H1 (cell line): Measurements from ENCODE around the gene FANK1. TPM values are rescaled to one million over a fixed set of nuclear protein-coding genes. Genes with fewer than 3 reads are reported as not detected.

Experiments
- CTCF ChIA-PET: fragments of 300-600 bp; sonication (Branson Sonifier 250); formaldehyde crosslinking; loops from one replicate; lab custom pipeline; 2021; ENCODE audit not compliant: partially characterized antibody; lab: Charles Lee
- POLR2A ChIA-PET: fragments of 300-600 bp; sonication (Branson Sonifier 250); formaldehyde crosslinking; loops from one replicate; lab custom pipeline; 2021; ENCODE audit warnings: inconsistent platforms; ENCODE audit not compliant: partially characterized antibody; lab: Charles Lee
- DNase-seq, 2 experiments: peaks; one replicate each; pipeline versions ENCODE4 v3.0.0 to v3.0.0-alpha.2; 2010 to 2022; ENCODE audit warnings: low spot score in 2 of 2, low read depth in 1 of 2, mixed read lengths in 1 of 2
- FAIRE-seq: peaks from 2 replicates; lab custom pipeline; 2011; peaks lifted over from hg19 to GRCh38; lab: Jason Lieb, UNC
- H2AFZ ChIP-seq: 2 replicates; pipeline ENCODE4 v1.8.1; 2012; ENCODE audit warnings: low read length, inconsistent platforms
- H2AK5ac ChIP-seq: 2 replicates; pipeline ENCODE4 v1.6.1; 2013; ENCODE audit warnings: low read depth, low read length
- H2BK120ac ChIP-seq: replicated peaks from 2 replicates; pipeline ENCODE3; 2013; ENCODE audit warnings: low read depth, low read length, inconsistent platforms
- H2BK12ac ChIP-seq: 2 replicates; pipeline ENCODE4 v1.6.1; 2013; ENCODE audit warnings: low read depth, low read length
- H2BK15ac ChIP-seq: 2 replicates; pipeline ENCODE4 v1.6.1; 2013; ENCODE audit warnings: low read length
- H2BK20ac ChIP-seq: 2 replicates; pipeline ENCODE4 v1.6.1; 2013; ENCODE audit warnings: low read length
- H2BK5ac ChIP-seq: 2 replicates; pipeline ENCODE4 v1.6.1; 2013; ENCODE audit warnings: low read depth, low read length
- H3K14ac ChIP-seq: 2 replicates; pipeline ENCODE4 v1.6.1; 2013; ENCODE audit warnings: inconsistent platforms; ENCODE audit not compliant: insufficient read length
- H3K18ac ChIP-seq: 2 replicates; pipeline ENCODE4 v1.6.1; 2013; ENCODE audit warnings: low read length; ENCODE audit errors: extremely low read depth
- H3K23ac ChIP-seq: 2 replicates; pipeline ENCODE4 v1.6.1; 2013; ENCODE audit warnings: inconsistent platforms; ENCODE audit not compliant: insufficient read length
- H3K23me2 ChIP-seq: 2 replicates; pipeline ENCODE4 v1.6.1; 2013; ENCODE audit warnings: low read depth, low read length
- H3K27ac ChIP-seq: 2 replicates; pipeline ENCODE4 v1.6.1; 2011; ENCODE audit warnings: low read depth, low read length, inconsistent platforms
- H3K27me3 ChIP-seq, 4 experiments: replicated peaks in 1 of 4; 1 replicate in 1 of 4; 2 replicates in 3 of 4; pipeline versions ENCODE4 v1.6.1 to v1.8.1; 2011 to 2013; ENCODE audit warnings: low read length in 3 of 4, mild to moderate bottlenecking in 3 of 4, inconsistent platforms in 2 of 4, mixed read lengths in 2 of 4, moderate library complexity in 1 of 4; ENCODE audit not compliant: control insufficient read depth in 3 of 4, insufficient read depth in 3 of 4; ENCODE audit errors: extremely low read depth in 1 of 4
- H3K36me3 ChIP-seq, 4 experiments: 2 replicates each; pipeline versions ENCODE4 v1.6.1 to v1.8.1; 2011 to 2013; ENCODE audit warnings: mild to moderate bottlenecking in 4 of 4, low read length in 3 of 4, moderate library complexity in 2 of 4, control low read depth in 1 of 4, inconsistent platforms in 1 of 4; ENCODE audit not compliant: insufficient read depth in 4 of 4, control insufficient read depth in 2 of 4
- H3K4ac ChIP-seq: replicated peaks from 2 replicates; pipeline ENCODE3; 2013; ENCODE audit warnings: low read length, low read depth, mixed read lengths, inconsistent platforms; ENCODE audit not compliant: insufficient read length
- H3K4me1 ChIP-seq, 4 experiments: replicated peaks in 1 of 4; 1 replicate in 1 of 4; 2 replicates in 3 of 4; pipeline versions ENCODE4 v1.6.1 to v1.8.1; 2011 to 2013; ENCODE audit warnings: low read length in 3 of 4, inconsistent platforms in 2 of 4, mixed read lengths in 1 of 4; ENCODE audit not compliant: insufficient read depth in 4 of 4, control insufficient read depth in 3 of 4
- H3K4me2 ChIP-seq, 2 experiments: 2 replicates each; pipeline versions ENCODE4 v1.6.1 to v1.8.1; 2011 to 2013; ENCODE audit warnings: low read depth in 2 of 2, low read length in 2 of 2, control low read depth in 1 of 2, inconsistent platforms in 1 of 2, mild to moderate bottlenecking in 1 of 2; ENCODE audit not compliant: insufficient read depth in 1 of 2
- H3K4me3 ChIP-seq, 4 experiments: fragments of 200-600, 300-600 bp in 1 of 4; sonication (generic), shearing (Covaris generic), sonication (Bioruptor Twin) in 1 of 4; 2 replicates each; pipeline versions ENCODE4 v1.5.1 to v1.8.1; 2011 to 2016; ENCODE audit warnings: low read length in 4 of 4, low read depth in 3 of 4, control low read depth in 2 of 4, inconsistent platforms in 2 of 4, mild to moderate bottlenecking in 2 of 4, mixed read lengths in 1 of 4, moderate library complexity in 1 of 4; ENCODE audit not compliant: insufficient read depth in 2 of 4; ENCODE audit errors: extremely low read depth in 1 of 4
- H3K56ac ChIP-seq: replicated peaks from 2 replicates; pipeline ENCODE3; 2013; ENCODE audit warnings: low read depth, mild to moderate bottlenecking, mixed read lengths, low read length, inconsistent platforms; ENCODE audit not compliant: insufficient read length
- H3K79me1 ChIP-seq: 2 replicates; pipeline ENCODE4 v1.6.1; 2013; ENCODE audit warnings: low read depth, low read length, control low read depth
- H3K79me2 ChIP-seq, 2 experiments: 2 replicates each; pipeline versions ENCODE4 v1.6.1 to v1.8.1; 2012 to 2013; ENCODE audit warnings: low read length in 2 of 2, mild to moderate bottlenecking in 2 of 2, inconsistent platforms in 1 of 2; ENCODE audit not compliant: insufficient read depth in 2 of 2, control insufficient read depth in 1 of 2
- H3K9ac ChIP-seq, 4 experiments: replicated peaks in 1 of 4; 1 replicate in 1 of 4; 2 replicates in 3 of 4; pipeline versions ENCODE4 v1.6.1 to v1.8.1; 2011 to 2013; ENCODE audit warnings: low read depth in 3 of 4, low read length in 3 of 4, control low read depth in 2 of 4, mild to moderate bottlenecking in 2 of 4, moderate library complexity in 2 of 4, inconsistent platforms in 1 of 4; ENCODE audit errors: extremely low read depth in 1 of 4
- H3K9me3 ChIP-seq, 2 experiments: 2 replicates each; pipeline versions ENCODE4 v1.6.1 to v1.8.1; 2012 to 2013; ENCODE audit warnings: mild to moderate bottlenecking in 2 of 2, moderate library complexity in 2 of 2, control low read depth in 1 of 2, inconsistent platforms in 1 of 2, low read depth in 1 of 2, low read length in 1 of 2, mixed read lengths in 1 of 2; ENCODE audit not compliant: insufficient read depth in 2 of 2
- H4K20me1 ChIP-seq, 2 experiments: replicated peaks in 1 of 2; 2 replicates each; pipeline versions ENCODE3 to v1.8.1; 2011 to 2013; ENCODE audit warnings: inconsistent platforms in 2 of 2, low read length in 2 of 2, mild to moderate bottlenecking in 1 of 2; ENCODE audit not compliant: insufficient read depth in 2 of 2, control insufficient read depth in 1 of 2
- H4K5ac ChIP-seq: 2 replicates; pipeline ENCODE4 v1.6.1; 2013; ENCODE audit warnings: low read length, low read depth, mixed read lengths, inconsistent platforms; ENCODE audit not compliant: insufficient read length
- H4K8ac ChIP-seq: 2 replicates; pipeline ENCODE4 v1.8.0; 2013; ENCODE audit warnings: mild to moderate bottlenecking, moderate library complexity, low read length, inconsistent platforms; ENCODE audit not compliant: insufficient read depth; ENCODE audit errors: extremely low read depth
- H4K91ac ChIP-seq: replicated peaks from 2 replicates; pipeline ENCODE3; 2013; ENCODE audit warnings: low read length, mixed read lengths, inconsistent platforms; ENCODE audit not compliant: insufficient read length
- BRCA1 ChIP-seq: IDR thresholded peaks from 2 replicates; pipeline ENCODE4 v1.6.1; 2012; ENCODE audit warnings: low read depth, low read length, improper control_type of control experiment
- CTBP2 ChIP-seq: IDR thresholded peaks from 2 replicates; pipeline ENCODE4 v1.7.0; 2011; ENCODE audit warnings: borderline replicate concordance, mild to moderate bottlenecking, moderate library complexity, mixed read lengths, low read length; ENCODE audit not compliant: insufficient read depth, insufficient read length
- POLR2AphosphoS5 ChIP-seq: IDR thresholded peaks from 2 replicates; pipeline ENCODE4 v1.6.1; 2011; ENCODE audit warnings: low read depth, low read length
- RBBP5 ChIP-seq: IDR thresholded peaks from 2 replicates; pipeline ENCODE4 v1.7.1; 2012; ENCODE audit warnings: low read depth, mild to moderate bottlenecking, inconsistent platforms, low read length, moderate library complexity, borderline replicate concordance
- RXRA ChIP-seq: IDR thresholded peaks from 2 replicates; pipeline ENCODE4 v1.6.1; 2011; ENCODE audit warnings: low read depth, mild to moderate bottlenecking, low read length, moderate library complexity; ENCODE audit not compliant: insufficient read depth
- WGBS, 2 experiments: shearing (Covaris generic) in 1 of 2; methylation state at CpG; one replicate each; pipeline versions ENCODE4 v1.1.6 to v1.1.7; 2013 to 2015; ENCODE audit warnings: low lambda C conversion rate in 2 of 2, mixed read lengths in 2 of 2, inconsistent platforms in 1 of 2, low coverage in 1 of 2, missing lambda C conversion rate in 1 of 2; ENCODE audit not compliant: insufficient replicate concordance in 2 of 2, insufficient coverage in 1 of 2, insufficient read length in 1 of 2; ENCODE audit errors: extremely low coverage in 1 of 2, missing lambda C conversion rate in 1 of 2; 5-methylcytosine and 5-hydroxymethylcytosine counted together
- polyA plus RNA-seq, 7 experiments: library from polyadenylated mRNA; depleted of rRNA in 3 of 7; stranded (reverse) in 5 of 7; unstranded in 2 of 7; fragments of >200 nt in 5 of 7; fragments of 200-250 nt in 2 of 7; gene quantifications; 1 replicate in 5 of 7; 2 replicates in 1 of 7; 4 replicates in 1 of 7; pipeline versions ENCODE4 v1.2.1 to v1.2.3, GENCODE V29; 2011 to 2013; ENCODE audit warnings: missing spikeins in 2 of 7, mixed read lengths in 2 of 7
- total RNA-seq: library from RNA; stranded (reverse); fragmentation: NEBNext Ultra II Directional; extraction: Animal tissue kit (Norgen Biotek cat#: 25700); gene quantifications from 2 replicates; pipeline ENCODE4 v1.2.1, GENCODE V29; 2021

The FANK1 gene
- total and polyA plus RNA-seq, 2 of the 8 experiments (the other 6 are each of a cell fraction or from before 2014, with no cell fraction given), result 1.2 TPM; not detected in 1

- no peaks in the 10 kb centered on the region for H3K36me3 ChIP-seq
- no peaks in the 10 kb centered on the region for H3K23me2 ChIP-seq
- no peak overlapping the region for H4K5ac ChIP-seq
- H3K4me3 ChIP-seq, result no peak overlapping the region
- H3K4me1 ChIP-seq, result no peaks in the 10 kb centered on the region
- 76% methylated on average over 5 of the region's 5 CpGs; no CpG with 5 or more reads in 1 of the 2 experiments for WGBS, 2 experiments
- no peaks in the 10 kb centered on the region for H3K9me3 ChIP-seq
- H3K4me2 ChIP-seq, result no peak overlapping the region
- H3K4ac ChIP-seq, result no peak overlapping the region
- CTCF ChIA-PET, result no interaction called here
- no peak overlapping the region for H3K27ac ChIP-seq
- H3K14ac ChIP-seq, result no peak overlapping the region
- H2BK12ac ChIP-seq, result no peak overlapping the region
- POLR2A ChIA-PET, result no interaction called here
- H3K79me1 ChIP-seq, result no peaks in the 10 kb centered on the region
- no peak overlapping the region for H4K8ac ChIP-seq
- H3K79me2 ChIP-seq, result no peaks in the 10 kb centered on the region
- DNase-seq (no peak), FAIRE-seq (no peak)
- H3K27me3 ChIP-seq, result no peaks in the 10 kb centered on the region
- no peak overlapping the region for H2BK15ac ChIP-seq
- H3K56ac ChIP-seq, result no peak overlapping the region
- no peak overlapping the region for H4K91ac ChIP-seq
- H2AFZ ChIP-seq, result no peak overlapping the region
- H2AK5ac ChIP-seq, result no peak overlapping the region
- H4K20me1 ChIP-seq, result no peaks in the 10 kb centered on the region
- no peak overlapping the region for H2BK5ac ChIP-seq
- H2BK20ac ChIP-seq, result no peak overlapping the region
- no peak overlapping the region for H3K9ac ChIP-seq
- H2BK120ac ChIP-seq, result no peak overlapping the region
- no peak overlapping the region for H3K18ac ChIP-seq
- no peak overlapping the region for H3K23ac ChIP-seq
- no peak for TF ChIP-seq CTBP2
- no peak for TF ChIP-seq RBBP5
- TF ChIP-seq RXRA, result no peak
- no peak for TF ChIP-seq BRCA1
- no peak for TF ChIP-seq POLR2AphosphoS5
These were observed 109.9 kb downstream of the FANK1 start for GRCh38 chr10:126006264-126006663.
